ENCODE measurements around the gene MTMR2.
"Not testable (repeated sequence)": the region's sequence is repeated elsewhere in the genome, so short reads cannot be mapped to it uniquely, and the experiment has no call there.

The MTMR2 gene

DNA sequence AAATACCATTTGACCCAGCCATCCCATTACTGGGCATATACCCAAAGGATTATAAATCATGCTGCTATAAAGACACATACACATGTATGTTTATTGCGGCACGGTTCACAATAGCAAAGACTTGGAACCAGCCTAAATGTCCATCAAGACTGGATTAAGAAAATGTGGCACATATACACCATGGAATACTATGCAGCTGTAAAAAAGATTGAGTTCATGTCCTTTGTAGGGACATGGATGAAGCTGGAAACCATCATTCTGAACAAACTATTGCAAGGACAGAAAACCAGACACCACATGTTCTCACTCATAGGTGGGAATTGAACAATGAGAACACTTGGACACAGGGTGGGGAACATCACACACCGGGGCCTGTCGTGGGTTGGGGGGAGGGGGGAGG is 112.9 kb downstream of the MTMR2 start:
- DNase-seq (ENCODE audit: low spot score) = not testable (repeated sequence)

DNA sequence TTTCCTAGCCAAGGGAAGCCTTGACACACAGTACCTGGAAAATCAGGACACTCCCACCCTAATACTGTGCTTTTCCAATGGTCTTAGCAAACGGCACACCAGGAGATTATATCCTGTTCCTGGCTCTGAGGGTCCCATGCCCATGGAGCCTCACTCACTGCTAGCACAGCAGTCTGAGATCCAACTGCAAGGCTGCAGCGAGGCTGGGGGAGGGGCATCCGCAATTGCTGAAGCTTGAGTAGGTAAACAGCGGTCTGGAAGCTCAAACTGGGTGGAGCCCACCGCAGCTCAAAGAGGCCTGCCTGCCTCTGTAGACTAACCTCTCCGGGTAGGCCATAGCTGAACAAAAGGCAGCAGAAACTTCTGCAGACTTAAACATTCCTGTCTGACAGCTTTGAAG is 117.4 kb downstream of the MTMR2 start:
- not testable (repeated sequence) for DNase-seq (ENCODE audit: low spot score)

DNA sequence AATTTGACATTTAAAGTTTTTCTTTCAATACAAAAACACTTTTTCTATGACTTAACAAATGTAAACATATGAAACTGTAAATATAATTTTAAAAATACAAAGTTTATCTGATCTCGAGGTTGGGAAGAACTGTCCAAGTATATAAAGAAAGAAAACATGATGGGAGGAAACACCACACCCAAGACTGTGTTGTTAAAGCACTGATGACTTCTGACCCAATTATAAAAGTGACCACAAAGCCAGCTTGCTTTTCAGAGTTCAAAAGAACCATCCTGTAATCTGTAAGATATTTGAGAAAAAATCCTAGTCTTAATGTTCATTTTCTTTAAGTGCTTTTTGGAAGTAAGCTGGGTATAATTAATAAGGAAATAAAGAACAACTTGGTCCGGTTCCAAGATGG is 118.0 kb downstream of the MTMR2 start:
- DNase-seq (ENCODE audit: low spot score) = no peak

DNA sequence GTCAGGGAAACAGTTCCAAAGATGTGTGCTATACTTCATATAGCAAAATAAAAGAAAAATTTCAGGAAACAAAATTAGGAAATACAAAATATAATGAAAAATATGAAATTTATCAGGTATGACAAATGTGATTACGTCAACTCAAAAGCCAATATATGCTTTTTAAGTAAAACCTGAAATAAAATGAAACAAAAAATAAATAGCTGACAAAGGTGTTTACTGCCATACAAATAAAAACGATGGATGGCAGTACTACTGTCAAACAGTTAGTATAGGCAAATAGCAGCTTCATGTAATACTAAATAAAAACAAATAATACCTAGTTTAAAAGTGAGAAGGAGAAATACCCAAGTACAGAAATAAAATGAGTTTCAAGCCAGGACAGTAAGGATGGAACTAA is 119.9 kb downstream of the MTMR2 start:
- DNase-seq (ENCODE audit: low spot score) = no peak

DNA sequence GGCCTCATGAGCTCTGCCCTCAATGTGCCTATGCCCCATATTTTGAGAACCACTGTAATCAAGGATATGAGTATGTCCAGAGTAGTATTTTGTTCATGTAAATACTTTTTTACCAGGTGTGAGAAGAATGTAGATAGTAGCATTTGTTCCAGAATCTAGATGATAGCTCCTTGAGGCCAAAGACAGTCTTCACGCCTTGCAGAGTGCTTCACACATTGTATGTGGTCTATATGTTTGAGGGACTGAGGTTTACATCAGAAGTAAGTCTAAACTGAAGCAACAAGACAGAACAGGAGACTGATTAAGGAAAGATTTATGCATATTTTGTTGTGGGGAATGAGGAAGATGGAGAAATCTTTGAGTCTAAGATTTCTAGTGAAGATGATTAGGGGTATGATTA is 121.1 kb downstream of the MTMR2 start:
- no peak for DNase-seq (ENCODE audit: low spot score)

DNA sequence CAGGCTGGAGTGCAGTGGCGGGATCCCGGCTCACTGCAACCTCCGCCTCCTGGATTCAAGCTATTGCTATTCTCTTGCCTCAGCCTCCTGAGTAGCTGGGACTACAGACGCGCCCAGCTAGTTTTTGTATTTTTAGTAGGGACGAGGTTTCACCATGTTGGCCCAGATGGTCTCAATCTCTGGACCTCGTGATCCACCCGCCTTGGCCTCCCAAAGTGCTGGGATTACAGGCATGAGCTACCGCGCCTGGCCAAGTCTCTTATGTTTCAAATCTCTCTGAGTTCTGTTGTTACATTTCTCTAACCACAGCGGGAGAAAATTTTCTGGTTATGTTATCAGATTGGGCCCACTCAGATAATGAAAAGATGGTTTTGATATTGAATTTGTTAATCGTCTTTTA is 123.5 kb downstream of the MTMR2 start:
- no peak for DNase-seq (ENCODE audit: low spot score)

DNA sequence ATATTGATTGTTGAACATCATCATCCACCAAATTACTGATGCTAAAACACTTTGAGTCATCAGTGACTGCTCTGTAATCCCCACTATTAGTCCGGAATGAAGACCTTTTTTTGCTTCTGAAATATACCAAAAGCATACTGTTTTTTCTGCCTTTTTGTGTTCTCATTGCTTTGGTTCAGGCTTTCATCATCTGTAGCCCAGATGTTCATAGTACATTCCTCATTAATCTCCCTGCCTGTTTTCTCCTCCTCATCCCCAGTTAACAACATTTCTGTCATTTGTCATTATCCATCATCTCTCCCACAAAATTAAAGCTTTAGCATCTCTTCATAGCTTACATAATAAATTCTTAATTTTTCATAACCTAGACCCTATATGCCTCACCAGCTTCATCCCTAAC is 124.4 kb downstream of the MTMR2 start:
- DNase-seq (ENCODE audit: low spot score) = no peak

DNA sequence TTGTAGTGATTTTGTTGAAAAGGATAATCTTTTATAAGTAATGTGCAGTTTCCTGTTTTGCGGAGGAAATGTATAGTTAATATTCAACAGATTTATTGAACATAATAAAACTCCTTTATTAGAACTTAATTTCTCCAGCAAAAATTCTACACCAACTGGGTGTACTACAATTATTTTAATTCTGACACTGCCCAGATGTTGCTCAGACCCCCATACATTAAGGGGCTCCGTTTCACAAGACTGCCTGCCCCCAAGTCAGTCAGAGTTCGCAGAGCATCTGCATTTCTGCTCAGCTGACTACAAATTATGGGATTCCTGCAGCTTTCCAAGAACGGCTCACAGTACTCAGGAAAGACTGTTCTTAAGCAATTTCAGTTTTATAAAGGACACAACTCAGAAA is 127.4 kb downstream of the MTMR2 start:
- no peak for DNase-seq (ENCODE audit: low spot score)

DNA sequence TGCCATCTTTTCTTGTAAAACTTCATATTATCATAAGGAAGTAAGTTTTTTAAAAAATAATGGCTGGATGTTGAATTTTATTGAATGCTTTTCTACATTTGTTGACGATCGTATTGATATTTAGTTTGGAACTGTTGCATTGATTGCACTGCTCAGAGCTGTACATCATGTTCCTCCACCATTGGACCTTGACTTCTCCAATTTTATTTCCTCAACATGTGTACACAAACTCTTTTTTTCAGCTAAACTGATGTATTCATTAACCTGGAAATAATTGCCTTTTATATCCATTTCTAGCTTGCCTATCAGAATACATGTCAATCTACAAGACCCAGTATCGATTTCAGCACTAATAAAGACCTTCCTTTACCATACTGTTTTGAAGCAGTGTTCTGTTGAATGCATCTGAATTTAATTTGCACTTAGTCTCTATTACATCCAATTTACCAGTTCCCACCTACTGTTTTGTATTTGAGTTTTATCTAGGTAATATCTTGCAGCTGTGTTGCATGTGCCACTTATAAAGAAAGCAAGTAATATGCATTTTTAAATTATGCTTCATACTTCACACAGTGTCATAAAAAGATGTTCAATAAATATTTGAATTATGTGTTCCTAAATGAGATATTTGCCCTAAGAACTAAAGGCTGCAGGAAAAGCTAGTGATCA is 128.1 kb downstream of the MTMR2 start:
- DNase-seq (ENCODE audit: low spot score) = no peak

DNA sequence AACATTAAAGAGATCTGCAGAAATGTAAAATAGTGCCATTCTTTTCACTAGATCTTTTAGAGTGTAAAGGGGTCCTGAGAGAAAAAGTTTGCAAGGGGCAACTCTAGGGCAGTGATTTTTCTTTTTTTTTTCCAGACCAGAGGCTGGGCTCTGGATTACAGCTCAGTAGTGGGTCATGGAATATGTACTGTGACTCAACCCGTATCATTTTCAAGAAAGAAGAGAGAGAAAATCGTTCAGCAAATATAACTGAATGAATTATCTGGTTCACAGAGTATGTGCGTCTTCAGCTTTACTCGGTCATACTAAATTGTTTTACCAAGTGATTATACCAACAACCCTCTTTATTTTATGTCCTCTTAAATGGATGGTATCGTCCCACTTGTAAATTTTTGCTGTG is 129.8 kb downstream of the MTMR2 start:
- no peak for DNase-seq (ENCODE audit: low spot score)

DNA sequence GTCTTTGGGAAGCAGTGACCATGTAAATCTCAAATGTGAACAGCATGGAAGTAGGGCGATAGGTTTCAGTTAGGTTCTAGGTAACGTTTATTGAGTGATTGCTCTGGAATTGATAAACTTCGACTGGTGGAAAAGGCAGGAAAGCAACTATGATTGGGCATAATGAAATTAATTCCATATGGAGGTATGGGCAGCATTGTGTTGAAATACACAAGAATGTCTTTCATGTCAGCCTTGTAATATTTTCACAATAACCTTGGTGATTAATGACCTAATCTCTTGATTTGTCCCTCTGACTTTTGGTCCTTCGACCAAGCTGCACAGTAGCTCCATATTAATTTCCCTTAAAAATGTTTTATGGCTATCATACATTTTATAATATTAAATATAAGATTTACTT is 130.8 kb downstream of the MTMR2 start:
- DNase-seq (ENCODE audit: low spot score) = no peak

DNA sequence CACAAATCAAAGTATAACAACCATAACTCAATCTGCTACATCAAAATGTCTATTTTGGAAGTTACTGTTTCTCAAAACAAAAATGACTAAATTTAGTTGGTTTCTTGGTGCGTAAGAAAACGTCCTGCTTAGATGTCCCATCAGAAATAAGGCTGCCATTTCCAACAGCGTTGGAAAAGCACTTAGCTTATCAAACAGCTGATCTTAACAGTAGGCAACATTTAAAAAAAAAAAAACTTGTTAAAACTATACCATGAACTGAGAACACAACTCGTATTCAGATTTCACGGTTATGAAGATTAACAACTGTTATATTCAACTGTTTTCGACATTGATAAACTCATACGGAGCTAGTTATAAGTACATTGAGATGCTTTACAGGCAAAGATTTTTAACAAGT is 131.2 kb downstream of the MTMR2 start:
- no peak for DNase-seq (ENCODE audit: low spot score)

DNA sequence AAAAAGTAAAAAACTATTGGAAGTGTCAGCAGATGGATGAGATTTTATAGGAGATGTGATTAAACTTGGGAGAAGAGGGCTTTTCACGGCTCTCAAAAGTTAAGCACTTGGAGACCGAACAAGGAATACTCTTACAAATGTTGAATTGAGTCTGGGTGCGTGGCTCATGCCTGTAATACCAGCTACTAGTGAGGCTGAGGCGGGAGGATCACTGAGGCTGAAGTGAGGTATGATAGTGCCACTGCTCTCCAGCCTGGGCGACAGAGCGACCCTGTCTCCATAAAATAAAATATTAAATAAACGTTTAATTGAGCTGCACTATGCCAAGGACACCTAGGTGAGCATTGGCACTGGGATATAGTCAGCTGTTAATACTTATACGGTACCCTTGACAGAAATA is 131.7 kb downstream of the MTMR2 start:
- no peak for DNase-seq (ENCODE audit: low spot score)

DNA sequence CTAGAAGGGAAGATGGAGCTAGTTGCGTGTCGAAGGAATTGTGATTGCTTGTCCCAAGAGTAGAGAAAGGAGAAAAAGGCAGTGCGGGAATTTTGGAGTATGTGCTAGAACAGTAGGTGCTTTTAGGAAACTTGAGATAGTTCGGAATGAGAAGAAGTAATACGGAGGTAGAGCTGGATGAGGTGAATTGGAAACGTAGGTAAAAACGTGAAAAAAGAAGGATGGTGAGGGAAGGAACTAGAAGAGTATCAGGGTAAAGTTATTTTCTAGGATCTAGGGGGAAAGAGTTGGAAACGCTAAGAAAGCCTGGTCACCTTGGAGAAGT is 132.2 kb downstream of the MTMR2 start:
- DNase-seq (ENCODE audit: low spot score) = no peak

DNA sequence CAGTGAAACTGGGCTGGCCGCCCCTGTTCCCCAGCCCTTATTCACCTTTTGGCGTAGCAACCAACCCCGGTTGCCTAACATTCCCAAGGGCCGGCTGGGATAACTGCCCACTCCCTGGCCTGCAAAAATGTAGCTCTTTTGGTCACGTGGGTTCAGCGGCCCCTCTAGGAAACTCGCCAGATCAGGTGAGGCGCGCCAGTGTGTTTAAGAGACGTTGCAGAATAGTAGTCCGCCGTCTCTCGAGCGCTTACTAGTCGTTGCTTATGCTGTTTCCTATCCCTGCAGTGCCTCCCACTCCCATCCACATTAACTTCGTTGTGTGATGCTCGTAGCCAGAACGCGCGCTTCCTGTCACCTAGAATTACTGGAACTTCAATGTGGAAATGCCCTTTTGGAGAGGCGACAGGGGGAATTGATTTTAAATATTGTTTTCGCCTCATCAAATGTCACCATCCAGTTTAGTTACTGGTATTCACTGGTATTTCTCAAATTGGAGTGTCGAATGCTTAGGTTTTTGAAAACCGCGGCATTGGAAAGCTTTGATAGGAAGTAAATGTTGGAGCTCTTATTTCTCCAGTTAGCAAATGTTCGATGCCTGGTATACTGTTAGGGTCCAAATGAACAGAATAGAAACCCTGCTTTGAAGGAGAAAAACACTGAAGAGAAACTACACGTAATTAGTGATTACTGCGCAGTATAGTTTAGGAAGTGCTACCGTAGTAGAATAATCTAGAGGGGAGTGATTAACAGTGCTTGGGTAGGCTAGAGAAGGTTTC is 132.8 kb downstream of the MTMR2 start:
- DNase-seq (ENCODE audit: low spot score) = peak; percentile 44

DNA sequence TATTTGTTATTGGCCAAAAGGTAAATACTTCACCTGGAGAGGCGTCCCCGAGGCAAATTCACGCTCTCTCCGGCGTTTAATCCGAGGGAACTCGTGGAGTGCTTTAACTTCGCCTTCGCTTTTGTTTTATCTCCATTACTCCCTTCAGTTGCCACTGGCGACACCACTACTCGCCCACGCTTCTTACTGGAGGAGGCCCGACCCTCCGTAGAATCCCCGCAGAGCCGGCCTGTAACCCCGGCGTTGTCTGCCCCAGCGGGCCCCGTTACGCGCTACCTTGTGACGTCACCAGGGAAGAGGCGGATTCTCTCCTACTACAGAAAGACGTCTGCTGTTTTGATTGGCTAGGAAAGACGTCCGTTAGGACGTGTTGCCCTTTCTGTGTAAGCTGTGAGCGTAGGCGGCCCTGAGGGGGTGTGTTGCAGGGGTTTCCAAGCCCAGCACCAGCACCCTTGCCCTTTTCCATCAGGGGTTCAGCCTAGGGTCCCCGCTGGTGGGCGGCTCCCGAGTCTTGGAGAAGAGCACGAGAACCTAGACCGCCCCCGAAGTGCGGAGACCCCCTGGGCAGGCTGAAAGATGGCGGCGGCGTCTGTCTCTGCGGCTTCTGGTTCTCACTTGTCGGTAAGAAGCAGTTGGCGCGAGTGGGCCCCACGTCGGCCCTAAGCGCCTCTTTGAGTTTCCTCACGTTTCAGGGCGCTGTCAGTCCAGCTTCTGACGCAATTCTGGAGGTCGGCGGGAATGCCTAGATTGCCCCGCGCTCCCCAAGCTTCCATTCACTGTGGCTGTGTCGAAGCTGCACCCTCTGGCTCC is 133.6 kb downstream of the MTMR2 start, which contains the start of gene CEP57:
Gene CEP57 (plus strand): TSS at position 376 of the 810 bp plus-strand sequence. CDS start 201 bp downstream, at position 577.
- peak; percentile 97 for DNase-seq (ENCODE audit: low spot score)

DNA sequence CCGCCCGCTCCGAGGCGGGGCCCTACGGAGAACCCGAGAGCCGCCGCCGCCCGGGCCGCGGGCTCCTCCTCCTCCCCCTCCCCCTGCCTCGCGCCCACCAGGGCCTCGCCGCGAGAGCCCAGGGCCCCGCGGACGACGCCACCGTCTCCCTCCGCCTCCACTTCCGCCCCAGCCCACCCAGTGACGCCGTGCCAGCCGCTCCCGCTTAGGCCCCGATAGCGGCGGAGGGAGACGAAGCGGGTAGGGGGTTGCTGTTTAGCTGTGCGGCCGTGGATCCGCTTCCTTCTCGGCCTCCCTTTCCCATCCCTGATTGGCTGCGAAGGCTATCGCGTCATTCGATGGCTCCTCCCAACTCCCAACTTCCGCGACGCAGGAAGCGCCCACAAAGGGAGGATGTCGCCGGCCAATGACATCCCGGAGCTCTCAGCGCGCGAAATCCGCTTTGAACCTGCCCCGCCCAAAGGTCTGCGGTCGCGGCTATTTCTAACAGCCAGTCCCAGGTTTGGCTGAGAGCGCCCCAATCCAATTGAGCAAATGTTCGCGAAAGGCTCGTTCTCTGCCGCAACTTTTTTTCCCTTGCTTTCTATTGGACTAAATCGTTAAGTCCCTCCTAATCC is 134.3 kb downstream of the MTMR2 start, which contains the start of gene FAM76B:
Gene FAM76B (minus strand): TSS at position 277 of the 617 bp plus-strand sequence. CDS start 304 bp downstream, outside the sequence.
- DNase-seq (ENCODE audit: low spot score) = peak; percentile 99

DNA sequence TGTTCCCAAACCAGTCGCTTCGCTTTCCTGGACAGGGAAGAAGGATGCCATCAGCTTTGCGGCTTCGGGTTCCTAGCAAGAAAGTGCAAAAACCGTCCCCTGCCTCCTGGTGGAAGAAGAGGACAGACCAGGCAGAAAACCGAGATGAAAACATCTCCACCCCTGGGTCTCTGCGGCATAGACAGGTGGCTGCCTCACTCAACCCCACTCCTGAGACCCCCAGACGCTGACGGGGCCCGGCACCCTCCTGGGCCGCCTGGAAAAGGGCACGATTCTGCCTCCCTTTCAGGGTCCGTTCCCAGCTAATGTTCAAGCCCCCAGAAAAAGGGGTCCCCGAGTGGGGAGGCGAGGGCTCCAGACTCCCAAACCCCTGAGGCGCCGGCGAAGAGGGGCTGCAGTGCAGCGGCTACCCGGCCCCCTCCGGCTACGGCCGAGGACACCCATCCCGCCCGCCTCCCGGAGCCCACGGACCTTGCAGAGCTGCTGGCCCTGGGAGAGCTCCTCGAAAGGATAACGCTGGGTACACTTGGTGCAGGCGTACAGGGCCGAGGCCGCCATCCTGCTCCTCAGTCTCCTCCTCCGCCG is 134.9 kb downstream of the MTMR2 start:
- DNase-seq (ENCODE audit: low spot score) = peak; percentile 25

Measured in CD4-positive, alpha-beta T cell treated with Interleukin-2 at 100 ng/mL for 4 hours (primary cell).